HUES48 (cell line): Measurements from ENCODE around the gene ZHX3.

Experiments used
- H3K27ac ChIP-seq: one replicate; pipeline ENCODE4 v1.7.0; 2013; ENCODE audit warnings: low read depth, low read length, inconsistent platforms
- H3K27me3 ChIP-seq: 2 replicates; pipeline ENCODE4 v1.6.1; 2013; ENCODE audit warnings: mild to moderate bottlenecking, low read length; ENCODE audit not compliant: control insufficient read depth, insufficient read depth
- H3K36me3 ChIP-seq: 2 replicates; pipeline ENCODE4 v1.6.1; 2013; ENCODE audit warnings: low read length; ENCODE audit not compliant: control insufficient read depth, insufficient read depth
- H3K4me1 ChIP-seq: 2 replicates; pipeline ENCODE4 v1.6.1; 2013; ENCODE audit warnings: mild to moderate bottlenecking, low read length; ENCODE audit not compliant: control insufficient read depth, insufficient read depth
- H3K4me3 ChIP-seq: 2 replicates; pipeline ENCODE4 v1.5.1; 2013; ENCODE audit warnings: mild to moderate bottlenecking, low read depth, low read length
- H3K9ac ChIP-seq: 2 replicates; pipeline ENCODE4 v1.6.1; 2013; ENCODE audit warnings: mild to moderate bottlenecking, low read depth, low read length, moderate library complexity
- H3K9me3 ChIP-seq: 2 replicates; pipeline ENCODE4 v1.6.1; 2013; ENCODE audit warnings: low read length; ENCODE audit not compliant: control insufficient read depth, insufficient read depth

The ZHX3 gene

DNA sequence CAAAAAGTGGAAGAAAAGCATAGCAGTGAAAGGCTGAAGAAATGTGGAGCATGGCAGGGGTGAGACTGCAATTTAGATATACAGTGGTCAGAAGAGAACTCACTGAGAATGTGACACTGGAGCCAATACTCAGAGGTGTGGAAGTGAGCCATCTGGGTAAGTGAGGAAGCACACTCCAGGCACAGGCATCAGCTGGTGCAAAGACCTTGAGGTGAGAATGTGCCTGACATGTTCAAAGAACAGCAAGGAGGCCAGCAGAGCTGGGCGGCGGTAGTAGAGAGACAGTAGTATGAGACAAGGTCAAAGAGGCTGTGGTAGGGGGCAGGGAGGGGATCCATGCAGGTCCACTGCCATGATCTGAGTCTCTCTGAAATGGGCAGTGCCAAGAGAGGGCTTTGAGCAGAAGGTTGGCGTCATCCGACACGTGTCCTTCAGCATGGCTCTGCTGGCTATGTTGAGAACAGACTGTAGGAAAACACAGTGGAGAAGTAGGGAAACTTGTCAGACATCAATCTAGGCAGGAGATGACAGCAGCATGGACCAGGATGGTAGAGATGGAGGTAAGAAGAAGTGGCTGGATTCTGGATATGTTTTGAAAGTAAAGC, 95.8 kb downstream of the ZHX3 start:
- Histone ChIP-seq H3K4me3 (no peak overlapping the region), H3K27me3 (no peaks in the 10 kb centered on the region), H3K4me1 (no peaks in the 10 kb centered on the region), H3K9ac (no peak overlapping the region), H3K27ac (no peak overlapping the region), H3K36me3 (no peaks in the 10 kb centered on the region), H3K9me3 (no peaks in the 10 kb centered on the region)

DNA sequence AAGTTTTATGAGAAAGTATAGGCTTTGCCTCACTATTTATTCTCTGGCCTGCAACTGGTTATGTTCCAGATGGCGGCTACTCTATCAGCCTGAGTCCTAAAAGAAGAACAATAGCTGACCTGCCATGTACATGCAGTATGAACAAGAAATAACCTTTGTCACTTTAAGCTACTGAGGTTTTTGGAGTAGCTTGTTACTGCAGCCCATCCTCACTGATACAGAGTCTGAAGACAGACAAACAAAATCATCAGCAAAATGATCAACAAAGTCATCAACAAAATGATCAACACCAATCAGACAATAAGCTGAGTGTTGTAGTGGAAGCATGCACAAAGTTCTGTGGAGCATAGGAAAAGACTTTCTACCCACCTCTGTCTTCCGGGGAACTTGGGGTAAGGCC, 97.7 kb downstream of the ZHX3 start:
- H3K9me3 ChIP-seq = no peaks in the 10 kb centered on the region
- H3K36me3 ChIP-seq = no peaks in the 10 kb centered on the region
- no peak overlapping the region for H3K9ac ChIP-seq
- no peak overlapping the region for H3K27ac ChIP-seq
- H3K4me3 ChIP-seq = no peak overlapping the region
- no peaks in the 10 kb centered on the region for H3K27me3 ChIP-seq
- H3K4me1 ChIP-seq = no peaks in the 10 kb centered on the region

DNA sequence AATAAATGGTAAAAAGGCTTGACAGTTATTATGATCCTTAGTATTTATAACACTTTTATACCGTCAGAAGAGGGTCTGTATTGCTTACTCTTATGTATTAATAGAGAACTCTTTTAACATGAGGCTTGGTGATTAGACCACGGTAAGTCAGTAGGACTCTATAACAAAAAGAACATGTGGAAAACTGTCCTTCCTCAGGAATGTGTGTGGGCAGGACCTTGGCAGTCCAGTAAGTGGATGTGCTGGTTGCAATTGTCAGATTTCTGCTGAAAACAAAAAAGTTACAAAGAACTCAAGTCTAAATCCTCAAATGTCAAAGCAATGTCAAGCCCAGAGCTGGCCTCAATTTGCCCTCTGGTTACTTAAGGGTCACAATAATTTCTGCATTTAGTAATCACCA, 99.1 kb downstream of the ZHX3 start:
- Histone ChIP-seq H3K27ac (no peak overlapping the region), H3K9ac (no peak overlapping the region), H3K4me1 (no peaks in the 10 kb centered on the region), H3K36me3 (no peaks in the 10 kb centered on the region), H3K9me3 (no peaks in the 10 kb centered on the region), H3K27me3 (no peaks in the 10 kb centered on the region), H3K4me3 (no peak overlapping the region)

DNA sequence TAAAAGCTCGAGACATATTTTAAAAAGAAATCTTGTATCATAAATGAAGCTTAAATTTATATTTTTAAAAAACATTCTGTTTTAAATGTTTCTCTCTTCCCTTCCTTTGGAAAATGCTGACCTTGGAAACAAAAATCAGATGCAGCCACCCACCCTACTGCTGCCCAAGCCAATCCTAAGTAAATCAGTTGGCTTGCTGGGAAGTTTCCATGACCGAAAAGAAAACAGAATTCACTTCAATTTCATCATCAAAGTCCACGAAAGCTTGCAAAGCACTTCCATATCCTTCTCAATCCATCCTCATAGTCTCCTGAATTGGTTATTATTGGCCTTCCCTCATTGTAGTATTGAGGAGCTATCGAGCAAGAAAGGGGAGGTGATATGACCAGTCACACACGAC, 100.1 kb downstream of the ZHX3 start:
- H3K9ac ChIP-seq = no peak overlapping the region
- H3K4me3 ChIP-seq = no peak overlapping the region
- H3K36me3 ChIP-seq = no peaks in the 10 kb centered on the region
- no peaks in the 10 kb centered on the region for H3K27me3 ChIP-seq
- no peaks in the 10 kb centered on the region for H3K4me1 ChIP-seq
- no peak overlapping the region for H3K27ac ChIP-seq
- H3K9me3 ChIP-seq = no peaks in the 10 kb centered on the region

DNA sequence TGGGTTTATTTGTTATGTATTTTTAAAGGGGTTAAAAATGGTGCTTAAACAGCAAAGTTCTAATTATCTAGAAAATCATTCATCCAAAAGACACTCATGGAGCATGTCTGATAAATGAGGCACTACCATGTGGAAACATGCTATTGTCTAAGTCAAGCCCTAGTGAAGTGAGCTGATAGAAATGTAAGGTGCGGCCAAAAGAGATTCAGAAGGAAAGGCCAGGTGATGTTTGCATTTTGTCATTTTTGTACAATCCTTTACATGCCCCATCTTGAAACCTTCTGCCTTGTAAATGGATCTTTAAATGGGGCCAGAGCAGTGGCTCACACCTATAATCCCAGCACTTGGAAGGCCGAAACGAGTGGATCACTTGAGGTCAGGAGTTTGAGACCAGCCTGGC, 102.9 kb downstream of the ZHX3 start:
- H3K4me1 ChIP-seq = no peaks in the 10 kb centered on the region
- no peaks in the 10 kb centered on the region for H3K27me3 ChIP-seq
- no peaks in the 10 kb centered on the region for H3K36me3 ChIP-seq
- H3K9me3 ChIP-seq = no peaks in the 10 kb centered on the region
- no peak overlapping the region for H3K27ac ChIP-seq
- H3K4me3 ChIP-seq = no peak overlapping the region
- no peak overlapping the region for H3K9ac ChIP-seq

DNA sequence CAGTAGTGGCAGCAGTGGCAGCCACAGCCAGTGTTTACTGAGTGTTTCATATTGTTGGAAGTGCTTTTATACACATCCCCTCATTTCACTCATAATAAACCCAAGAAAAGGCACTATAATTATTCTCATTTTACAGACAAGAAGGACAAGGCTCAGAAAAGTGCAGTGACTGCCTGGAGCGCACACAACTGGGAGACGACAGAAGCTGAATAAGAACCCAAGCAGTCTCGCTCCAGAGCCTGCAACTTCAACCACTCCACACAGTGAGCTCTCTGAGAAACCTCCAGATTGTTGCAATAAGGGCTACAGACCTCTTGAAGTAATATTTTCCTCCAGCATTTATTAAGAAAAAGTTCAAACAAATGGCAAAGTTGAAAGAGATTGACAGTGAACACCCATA, 103.3 kb downstream of the ZHX3 start:
- H3K36me3 ChIP-seq = no peaks in the 10 kb centered on the region
- H3K27me3 ChIP-seq = no peaks in the 10 kb centered on the region
- H3K9ac ChIP-seq = no peak overlapping the region
- no peak overlapping the region for H3K27ac ChIP-seq
- no peak overlapping the region for H3K4me3 ChIP-seq
- H3K9me3 ChIP-seq = no peaks in the 10 kb centered on the region
- H3K4me1 ChIP-seq = no peaks in the 10 kb centered on the region

DNA sequence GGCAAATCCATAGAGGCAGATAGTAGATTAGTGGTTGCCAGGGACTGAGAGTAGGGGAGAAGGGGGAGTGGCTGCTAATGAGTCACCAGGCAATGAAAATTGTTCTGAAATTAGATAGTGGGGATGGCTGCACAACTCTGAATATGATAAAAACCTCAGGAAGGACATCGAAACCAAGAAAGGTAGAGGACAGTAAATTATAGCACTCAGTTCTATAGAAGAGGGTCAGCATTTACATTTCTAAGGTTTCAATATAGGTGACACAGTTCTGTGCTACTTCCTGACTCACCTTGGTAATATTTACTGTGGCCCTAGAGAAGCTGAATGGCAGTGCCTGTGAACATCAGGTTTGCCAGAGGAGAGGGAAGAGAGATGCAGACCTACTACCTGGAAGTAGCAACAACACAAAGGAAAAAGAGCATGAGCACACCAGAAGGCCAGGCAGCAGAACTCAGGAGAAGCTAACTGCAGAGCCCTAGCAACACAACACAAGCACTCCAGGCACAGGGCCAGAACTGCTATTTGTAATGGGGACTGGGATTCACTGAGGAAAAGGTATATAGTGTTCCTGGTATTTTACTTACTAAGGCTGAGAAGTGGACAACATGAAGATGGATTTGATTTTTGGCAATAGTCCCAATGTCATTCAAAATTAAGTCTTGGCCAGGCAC, 104.2 kb downstream of the ZHX3 start:
- Histone ChIP-seq H3K9me3 (no peaks in the 10 kb centered on the region), H3K4me1 (no peaks in the 10 kb centered on the region), H3K27ac (no peak overlapping the region), H3K9ac (no peak overlapping the region), H3K36me3 (no peaks in the 10 kb centered on the region), H3K4me3 (no peak overlapping the region), H3K27me3 (no peaks in the 10 kb centered on the region)

DNA sequence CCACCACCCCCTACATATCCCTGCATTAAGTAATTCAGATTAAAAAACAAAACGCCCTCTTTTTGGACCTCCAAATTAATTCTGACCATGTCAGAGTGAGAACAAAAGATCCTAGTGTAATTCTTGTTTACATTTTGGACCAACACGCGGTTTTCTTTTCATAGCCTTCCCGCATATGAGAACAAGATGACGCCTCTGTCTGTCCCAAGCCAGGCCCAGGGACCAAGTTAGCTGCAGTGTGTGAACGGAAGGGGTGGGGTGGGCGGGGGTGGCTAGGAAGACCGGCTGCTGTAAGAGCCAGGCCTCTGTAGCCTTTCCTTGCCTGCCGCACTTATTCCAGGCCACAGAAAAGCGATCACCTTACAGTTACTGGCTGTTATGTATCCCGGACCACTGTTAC, 112.2 kb downstream of the ZHX3 start:
- H3K27ac ChIP-seq = no peak overlapping the region
- H3K4me1 ChIP-seq = peaks cover 6% of the 10 kb centered on the region; the same call in 1 of the 2 replicates
- no peak overlapping the region for H3K9ac ChIP-seq
- no peaks in the 10 kb centered on the region for H3K36me3 ChIP-seq
- H3K9me3 ChIP-seq = no peaks in the 10 kb centered on the region
- no peaks in the 10 kb centered on the region for H3K27me3 ChIP-seq
- no peak overlapping the region for H3K4me3 ChIP-seq

DNA sequence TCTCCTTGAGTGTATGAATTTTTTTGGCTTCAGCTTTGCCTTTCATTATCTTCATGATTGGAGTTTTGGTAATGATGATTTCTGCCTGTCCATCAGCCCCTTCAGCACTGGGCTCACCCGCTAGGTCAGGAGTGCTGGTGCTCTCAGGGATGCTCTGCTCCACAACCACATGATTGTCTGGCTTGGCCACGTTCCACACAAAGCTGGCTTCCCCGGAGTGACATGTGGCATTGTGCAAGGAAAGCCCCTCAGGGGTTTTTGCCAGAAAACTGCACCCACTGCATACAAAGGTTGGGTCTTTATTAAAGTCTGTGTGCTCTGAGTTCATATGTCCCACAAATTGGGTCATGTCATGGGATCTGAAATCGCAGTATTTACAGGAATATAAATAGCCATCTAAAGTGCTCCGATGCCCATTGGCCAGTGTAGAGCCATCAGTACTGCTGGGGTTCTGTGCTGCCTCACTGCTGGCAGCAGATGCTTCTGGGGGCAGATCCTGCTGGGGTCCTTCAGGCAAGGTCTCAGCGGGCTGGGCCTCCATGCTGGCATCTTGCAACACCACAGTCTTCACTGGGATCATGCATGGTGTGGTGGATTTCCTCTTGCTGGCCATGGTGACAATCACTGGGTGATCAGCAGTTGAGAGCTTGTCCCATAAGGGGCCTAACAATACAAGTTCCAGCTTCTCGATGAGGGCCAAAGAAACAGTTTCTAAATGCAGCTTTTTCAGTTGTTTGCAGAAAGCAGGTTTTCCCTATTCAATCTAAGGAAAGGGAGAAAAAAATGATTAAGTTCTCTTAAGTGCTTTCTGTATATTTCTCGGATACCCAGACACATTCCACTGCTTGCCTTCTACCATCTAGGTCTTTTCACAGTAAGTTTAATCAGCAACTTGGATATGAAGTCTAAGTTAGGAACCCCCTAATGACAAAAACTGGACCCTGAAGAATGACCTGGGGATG, 112.9 kb downstream of the ZHX3 start:
- H3K4me3 ChIP-seq = no peak overlapping the region
- H3K27ac ChIP-seq = no peak overlapping the region
- no peaks in the 10 kb centered on the region for H3K27me3 ChIP-seq
- peaks cover 8% of the 10 kb centered on the region; the same call in 1 of the 2 replicates for H3K4me1 ChIP-seq
- H3K9ac ChIP-seq = no peak overlapping the region
- no peaks in the 10 kb centered on the region for H3K9me3 ChIP-seq
- no peaks in the 10 kb centered on the region for H3K36me3 ChIP-seq

DNA sequence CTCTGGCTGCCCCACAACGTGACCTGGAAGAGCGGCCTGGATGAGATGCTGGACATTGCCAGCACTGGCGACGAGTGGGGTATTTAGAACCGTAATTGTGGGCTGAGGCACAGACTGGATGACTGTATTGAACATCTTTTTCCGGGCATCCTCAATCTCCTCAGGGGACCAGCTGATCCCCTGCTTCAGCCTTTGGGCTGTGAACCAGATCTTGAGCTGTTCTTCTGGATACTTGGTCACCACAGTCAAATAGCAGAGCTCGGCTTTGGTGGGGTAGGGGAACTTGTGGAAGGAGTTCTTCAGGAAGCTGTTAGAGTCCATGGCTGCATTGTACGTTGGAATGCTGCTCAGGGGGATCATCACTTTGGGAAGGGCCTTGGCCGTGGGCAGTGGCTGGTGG, 113.9 kb downstream of the ZHX3 start:
- Histone ChIP-seq H3K36me3 (no peaks in the 10 kb centered on the region), H3K4me3 (no peak overlapping the region), H3K9ac (no peak overlapping the region), H3K9me3 (no peaks in the 10 kb centered on the region), H3K4me1 (peaks cover 8% of the 10 kb centered on the region; the same call in 1 of the 2 replicates), H3K27me3 (no peaks in the 10 kb centered on the region), H3K27ac (no peak overlapping the region)

DNA sequence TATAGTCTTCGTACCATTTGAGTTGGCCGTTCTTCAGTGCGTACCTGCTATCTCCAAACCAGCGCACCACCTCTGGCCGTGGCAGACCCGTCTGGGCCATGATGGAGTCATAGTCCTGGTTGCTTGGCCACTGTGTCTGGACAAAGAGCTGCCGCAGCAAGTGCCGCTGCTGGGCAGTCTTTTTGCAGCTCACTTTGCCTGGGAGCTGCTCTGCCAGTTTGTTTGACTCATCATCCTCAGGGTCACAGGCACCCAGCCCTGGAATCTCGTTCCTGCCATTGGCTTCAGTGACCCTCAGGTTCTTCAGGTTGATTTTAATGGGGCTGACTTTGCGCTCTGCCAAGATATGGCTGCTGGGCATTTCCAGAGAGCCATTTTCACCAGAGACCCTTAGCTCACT, 115.1 kb downstream of the ZHX3 start:
- H3K36me3 ChIP-seq = no peaks in the 10 kb centered on the region
- no peak overlapping the region for H3K27ac ChIP-seq
- no peaks in the 10 kb centered on the region for H3K9me3 ChIP-seq
- no peak overlapping the region for H3K4me3 ChIP-seq
- H3K9ac ChIP-seq = no peak overlapping the region
- no peaks in the 10 kb centered on the region for H3K27me3 ChIP-seq
- peaks cover 8% of the 10 kb centered on the region; the same call in 1 of the 2 replicates for H3K4me1 ChIP-seq
